ENCODE measurements around the gene RTL1. TPM values are rescaled to one million over a fixed set of nuclear protein-coding genes. Genes with fewer than 3 reads are reported as not detected.
A peak's percentile ranks its signal among the peaks of the same experiment; 100 is the strongest.

The RTL1 gene
- total RNA-seq (not detected), polyA plus RNA-seq (not detected), total RNA-seq (0 to 0.08 (median 0) reads per million in 6 experiments)

DNA sequence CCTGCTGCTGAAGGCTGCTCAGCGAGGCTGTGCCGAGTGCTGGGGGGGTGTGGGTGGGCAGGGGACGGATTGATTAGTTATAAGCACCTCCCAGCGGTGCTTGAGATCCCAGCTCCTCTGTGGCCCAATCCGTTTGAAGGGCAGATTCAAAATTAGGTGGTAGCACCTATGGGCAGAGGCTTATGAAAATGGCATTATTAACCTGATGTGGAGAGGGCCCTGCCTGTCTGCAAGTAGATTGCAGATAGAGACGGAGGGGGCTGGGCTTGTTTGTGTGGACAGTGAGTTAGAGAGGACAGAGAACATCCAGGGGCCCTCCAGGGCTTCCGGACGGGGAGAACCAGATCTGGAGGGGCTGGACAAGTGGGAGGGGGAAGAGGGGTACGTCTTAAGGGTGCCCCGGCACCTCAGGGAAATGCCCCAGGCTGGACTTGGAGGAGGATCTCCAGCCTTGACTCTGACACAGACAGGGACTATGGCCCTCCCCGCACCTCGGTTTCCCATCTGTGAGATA, at the start of gene RTL1:
Gene RTL1 (minus strand): TSS at position 51 of the 514 bp plus-strand sequence. CDS start 18,934 bp downstream, outside the sequence.
- Mint-ChIP-seq H3K27me3 (peaks cover 19 to 64% (median 50%) of the 10 kb centered on the region in 5 donors), H3K36me3 (no peaks in the 10 kb centered on the region)

GRCh38 chr14:100950024-100950423, 46.5 kb upstream of the RTL1 start:
- no peak for ATAC-seq
- no peak overlapping the region for H3K4me3 Mint-ChIP-seq
- H3K27ac Mint-ChIP-seq: no peak overlapping the region
- peaks cover 4 to 12% (median 9%) of the 10 kb centered on the region in 5 donors for H3K27me3 Mint-ChIP-seq
- DNase-seq: no peak
- POLR2A ChIA-PET: no interaction called here
- H3K9me3 Mint-ChIP-seq: no peaks in the 10 kb centered on the region
- no peaks in the 10 kb centered on the region for H3K36me3 Mint-ChIP-seq
- no peaks in the 10 kb centered on the region for H3K4me1 Mint-ChIP-seq

More for the DNA sequence above, at the start of gene RTL1:
- POLR2A ChIA-PET: no interaction called here
- DNase-seq (peak in 1 of 10 donors; percentile 9), ATAC-seq (no peak)
- H3K4me3 Mint-ChIP-seq: no peak within 1 kb of the TSS
- no peaks in the 10 kb centered on the region for H3K4me1 Mint-ChIP-seq
- no peak within 1 kb of the TSS for H3K27ac Mint-ChIP-seq
- H3K9me3 Mint-ChIP-seq: peaks cover 0 to 3% (median 0%) of the 10 kb centered on the region in 9 donors

DNA sequence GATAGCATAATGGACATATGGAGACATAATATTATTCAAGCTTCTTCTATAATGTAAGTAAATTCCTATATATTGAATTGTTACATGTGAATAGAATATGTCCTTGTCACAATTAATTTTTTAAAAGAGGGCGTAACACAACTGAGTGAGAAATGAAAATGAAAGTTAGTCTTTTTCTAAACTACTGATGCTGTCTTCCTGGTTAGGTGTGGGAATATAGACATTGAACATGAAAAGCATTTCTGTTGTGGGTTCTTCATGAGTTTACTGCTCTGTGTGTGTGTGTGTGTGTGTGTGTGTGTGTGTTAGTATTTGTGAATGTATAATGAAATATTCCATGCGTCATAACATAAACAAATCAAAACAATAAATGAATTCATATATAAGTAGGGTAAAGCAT, 40.5 kb upstream of the RTL1 start:
- no peak for DNase-seq
- ATAC-seq: no peak
- Mint-ChIP-seq H3K27ac (no peak overlapping the region), H3K4me3 (peak overlapping the region in 1 of 10 donors; percentile 67), H3K9me3 (no peaks in the 10 kb centered on the region), H3K4me1 (peaks cover 0 to 3% (median 1%) of the 10 kb centered on the region in 4 donors), H3K36me3 (no peaks in the 10 kb centered on the region), H3K27me3 (peaks cover 2 to 20% (median 4%) of the 10 kb centered on the region in 5 donors)
- POLR2A ChIA-PET: no interaction called here

DNA sequence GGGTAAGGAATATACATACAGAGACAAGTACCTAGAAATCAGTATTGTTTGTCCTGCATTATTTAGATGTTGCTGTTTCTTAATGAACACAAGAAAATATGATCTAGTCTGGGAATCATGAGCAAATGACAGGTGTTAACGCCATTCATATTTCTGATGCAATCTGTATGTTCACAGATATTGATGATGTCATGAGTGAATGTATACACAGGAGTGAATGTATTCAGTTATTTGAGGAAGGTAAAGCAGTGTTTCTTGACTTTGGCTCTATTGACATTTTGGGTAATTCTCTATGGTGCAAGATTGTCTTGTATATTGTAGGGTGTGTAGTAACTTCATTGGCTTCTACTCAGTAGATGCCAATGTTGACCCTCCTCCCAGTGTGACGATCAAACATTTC, 26.7 kb upstream of the RTL1 start:
- H3K9me3 Mint-ChIP-seq: peaks cover 7 to 39% (median 22%) of the 10 kb centered on the region in 9 donors
- H3K27ac Mint-ChIP-seq: no peak overlapping the region
- POLR2A ChIA-PET: no interaction called here
- ATAC-seq (no peak), DNase-seq (no peak)
- peaks cover 5 to 17% (median 9%) of the 10 kb centered on the region in 5 donors for H3K27me3 Mint-ChIP-seq
- no peaks in the 10 kb centered on the region for H3K4me1 Mint-ChIP-seq
- no peak overlapping the region for H3K4me3 Mint-ChIP-seq
- peaks cover 0 to 7% (median 0%) of the 10 kb centered on the region in 3 donors for H3K36me3 Mint-ChIP-seq

- ATAC-seq: no peak
- Mint-ChIP-seq H3K4me1 (no peaks in the 10 kb centered on the region), H3K36me3 (no peaks in the 10 kb centered on the region), H3K27ac (no peak overlapping the region), H3K27me3 (peaks cover 1 to 36% (median 8%) of the 10 kb centered on the region in 5 donors), H3K4me3 (no peak overlapping the region), H3K9me3 (no peaks in the 10 kb centered on the region)
- no peak for DNase-seq
- POLR2A ChIA-PET: no interaction called here
These were observed 12.0 kb upstream of the RTL1 start for GRCh38 chr14:100915560-100915959.

GRCh38 chr14:100914597-100915021, 11.1 kb upstream of the RTL1 start:
- no peak for ATAC-seq
- Mint-ChIP-seq H3K36me3 (no peaks in the 10 kb centered on the region), H3K27me3 (peaks cover 4 to 36% (median 10%) of the 10 kb centered on the region in 5 donors), H3K4me3 (no peak overlapping the region), H3K9me3 (no peaks in the 10 kb centered on the region), H3K27ac (no peak overlapping the region), H3K4me1 (no peaks in the 10 kb centered on the region)
- POLR2A ChIA-PET: no interaction called here
- no peak for DNase-seq

- ATAC-seq (no peak), DNase-seq (no peak)
- Mint-ChIP-seq H3K27me3 (peaks cover 5 to 36% (median 10%) of the 10 kb centered on the region in 5 donors), H3K4me1 (no peaks in the 10 kb centered on the region), H3K9me3 (no peaks in the 10 kb centered on the region), H3K36me3 (no peaks in the 10 kb centered on the region), H3K27ac (no peak overlapping the region), H3K4me3 (no peak overlapping the region)
- POLR2A ChIA-PET: no interaction called here
These were observed 8.3 kb upstream of the RTL1 start for GRCh38 chr14:100911665-100912316.

DNA sequence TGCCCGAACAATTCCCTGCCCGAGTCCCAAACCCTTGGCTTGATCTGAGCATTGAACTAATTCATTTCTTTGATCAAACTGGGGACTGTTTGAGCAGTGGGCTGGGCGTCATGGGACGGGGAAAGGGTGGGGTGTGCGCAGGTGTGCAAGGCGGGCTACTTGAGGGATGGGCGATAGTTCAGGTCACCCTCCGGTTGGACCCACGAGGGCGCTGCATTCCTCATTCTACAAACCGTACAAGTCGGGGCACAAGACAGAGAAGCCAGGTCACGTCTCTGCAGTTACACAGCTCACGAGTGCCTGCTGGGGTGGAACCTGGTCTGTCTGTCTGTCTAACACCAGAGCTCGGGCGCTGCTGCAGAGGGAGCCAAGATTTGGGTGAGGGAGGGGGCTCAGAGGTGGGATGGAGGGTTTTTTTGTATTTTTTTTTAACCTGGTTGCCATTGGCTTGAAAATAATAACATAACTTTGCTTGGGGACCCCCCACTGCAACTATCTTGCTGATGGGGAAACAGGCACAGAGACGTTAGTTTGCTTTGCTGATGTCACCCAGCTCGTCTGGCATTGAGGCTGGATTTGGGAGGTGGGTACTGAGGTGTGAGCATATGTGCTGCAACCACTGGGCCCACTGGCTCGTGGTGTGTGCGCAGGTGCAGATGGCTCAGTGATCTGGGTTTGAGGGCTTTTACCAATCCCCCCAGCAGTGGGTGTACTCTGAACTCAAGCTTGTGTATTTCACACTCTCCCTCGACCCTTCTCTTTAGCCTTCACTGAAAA, 7.6 kb upstream of the RTL1 start:
- no peaks in the 10 kb centered on the region for H3K36me3 Mint-ChIP-seq
- DNase-seq (peak in 1 of 10 donors; percentile 59), ATAC-seq (no peak)
- H3K27ac Mint-ChIP-seq: no peak overlapping the region
- H3K27me3 Mint-ChIP-seq: peaks cover 5 to 36% (median 10%) of the 10 kb centered on the region in 5 donors
- no peak overlapping the region for H3K4me3 Mint-ChIP-seq
- H3K4me1 Mint-ChIP-seq: no peaks in the 10 kb centered on the region
- POLR2A ChIA-PET: no interaction called here
- H3K9me3 Mint-ChIP-seq: no peaks in the 10 kb centered on the region

DNA sequence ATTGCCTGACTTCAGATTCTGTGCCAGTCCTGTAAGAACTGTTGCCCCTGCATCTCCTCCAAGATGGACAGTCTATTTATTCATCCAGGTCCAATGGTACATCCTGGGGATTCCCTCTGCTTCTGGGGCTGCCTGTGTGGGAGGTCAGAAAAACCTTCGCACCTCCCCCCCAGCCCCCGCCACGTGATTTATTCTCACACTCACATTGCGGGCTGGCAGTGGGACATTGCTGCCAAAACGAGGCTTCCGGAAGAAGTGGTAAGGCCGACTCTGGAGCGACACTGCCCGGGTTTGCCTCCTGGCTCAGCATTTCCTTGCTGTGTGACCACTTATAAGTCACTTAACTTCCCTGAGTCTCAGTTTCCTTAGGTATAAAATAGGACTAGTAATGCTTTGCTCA, 5.9 kb upstream of the RTL1 start:
- ATAC-seq (no peak), DNase-seq (no peak)
- Mint-ChIP-seq H3K27me3 (peaks cover 4 to 22% (median 15%) of the 10 kb centered on the region in 5 donors), H3K27ac (no peak overlapping the region), H3K9me3 (no peaks in the 10 kb centered on the region), H3K4me3 (no peak overlapping the region), H3K4me1 (no peaks in the 10 kb centered on the region), H3K36me3 (no peaks in the 10 kb centered on the region)
- POLR2A ChIA-PET: no interaction called here

DNA sequence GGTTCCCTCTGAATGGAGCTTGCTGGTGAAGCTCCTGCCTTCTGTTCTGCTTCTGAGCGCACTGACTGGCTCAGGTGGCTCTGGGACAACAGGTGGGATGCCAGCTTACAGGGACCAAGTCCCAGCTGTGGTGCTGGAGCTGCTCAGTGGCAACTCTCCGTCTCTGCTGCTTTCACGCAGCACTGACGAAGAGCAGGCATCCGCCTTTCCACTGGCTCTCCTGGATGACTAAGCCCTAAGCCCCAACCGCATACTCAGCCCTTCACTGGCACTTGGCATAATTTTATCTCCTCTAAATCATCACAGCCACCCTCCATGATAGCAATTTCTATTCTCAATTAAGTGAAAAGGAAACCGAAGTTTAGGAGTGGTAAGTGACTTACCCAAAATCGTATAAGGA, 3.7 kb upstream of the RTL1 start:
- no peaks in the 10 kb centered on the region for H3K4me1 Mint-ChIP-seq
- H3K4me3 Mint-ChIP-seq: no peak overlapping the region
- DNase-seq (peak in 1 of 10 donors; percentile 5), ATAC-seq (no peak)
- H3K36me3 Mint-ChIP-seq: no peaks in the 10 kb centered on the region
- H3K27me3 Mint-ChIP-seq: peaks cover 9 to 34% (median 24%) of the 10 kb centered on the region in 5 donors
- POLR2A ChIA-PET: interaction anchor here (0.6 kb wide), 1 partner anchor 555 kb away, joined by 4 read pairs; no protein-coding TSS in a partner anchor
- no peak overlapping the region for H3K27ac Mint-ChIP-seq
- peaks cover 0 to under 1% (median 0%) of the 10 kb centered on the region in 9 donors for H3K9me3 Mint-ChIP-seq

DNA sequence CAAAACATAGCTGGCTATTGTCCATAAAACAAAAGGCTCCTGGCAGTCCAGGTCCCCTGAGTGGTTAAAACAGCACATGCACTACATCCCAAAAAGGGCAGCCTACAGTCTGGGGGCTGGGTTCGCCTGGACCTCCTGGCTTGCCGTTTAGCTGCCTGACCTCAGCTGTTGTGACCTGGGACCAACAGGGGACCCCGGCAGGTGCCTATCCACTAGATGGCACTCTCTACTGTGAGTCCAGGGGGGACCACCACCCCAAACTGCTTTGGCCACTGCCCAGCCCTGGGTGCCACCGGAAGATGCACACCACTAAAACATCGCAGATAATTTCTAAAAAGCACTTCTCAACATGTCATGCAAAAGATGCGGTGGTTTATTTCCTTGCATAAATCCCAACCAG, 2.9 kb upstream of the RTL1 start:
- no peak overlapping the region for H3K27ac Mint-ChIP-seq
- POLR2A ChIA-PET: no interaction called here

GRCh38 chr14:100905166-100905565, 1.6 kb upstream of the RTL1 start:
- no peak overlapping the region for H3K4me3 Mint-ChIP-seq
- DNase-seq: peak in 1 of 10 donors; percentile 4
- no peak for ATAC-seq
- H3K36me3 Mint-ChIP-seq: no peaks in the 10 kb centered on the region
- H3K27ac Mint-ChIP-seq: no peak overlapping the region
- peaks cover 0 to 3% (median 0%) of the 10 kb centered on the region in 9 donors for H3K9me3 Mint-ChIP-seq
- H3K4me1 Mint-ChIP-seq: no peaks in the 10 kb centered on the region
- peaks cover 14 to 54% (median 43%) of the 10 kb centered on the region in 5 donors for H3K27me3 Mint-ChIP-seq
- POLR2A ChIA-PET: no interaction called here

More for the DNA sequence above, 2.9 kb upstream of the RTL1 start:
- Mint-ChIP-seq H3K27me3 (peaks cover 11 to 43% (median 32%) of the 10 kb centered on the region in 5 donors), H3K4me3 (no peak overlapping the region), H3K9me3 (peaks cover 0 to 3% (median 0%) of the 10 kb centered on the region in 9 donors), H3K4me1 (no peaks in the 10 kb centered on the region), H3K36me3 (no peaks in the 10 kb centered on the region)
- ATAC-seq: no peak
- peak in 1 of 10 donors; percentile 15 for DNase-seq

Data from naive thymus-derived CD8-positive, alpha-beta T cell (primary cell).